Stomach (tissue), 9 donors: ENCODE measurements around the gene EBLN1. TPM values are rescaled to one million over a fixed set of nuclear protein-coding genes. Genes with fewer than 3 reads are reported as not detected.

Experiments
- DNase-seq, 2 donors: peaks; one replicate each; pipeline versions ENCODE4 v3.0.0 to v3.0.0-alpha.2; 2013 to 2019
- H3K27ac ChIP-seq, 5 donors: fragments of 200-600 bp in 4 of 5; sonication (generic) in 4 of 5; one replicate each; pipeline ENCODE4 v1.5.1; 2013 to 2019; ENCODE audit warnings: mild to moderate bottlenecking in 1 of 5, moderate library complexity in 1 of 5
- H3K27me3 ChIP-seq, 3 donors: fragments of 200-600 bp; sonication (generic); one replicate each; pipeline ENCODE4 v1.5.1; 2017 to 2019; ENCODE audit warnings: mixed run types in 1 of 3
- H3K36me3 ChIP-seq, 4 donors: fragments of 200-600 bp; sonication (generic); 1 replicate in 3 of 4; 2 replicates in 1 of 4; pipeline ENCODE4 v1.5.1; 2016 to 2019
- H3K4me1 ChIP-seq, 4 donors: fragments of 200-600 bp; sonication (generic); one replicate each; pipeline ENCODE4 v1.5.1; 2016 to 2019
- H3K4me3 ChIP-seq, 4 donors: fragments of 200-600 bp; sonication (generic) in 3 of 4; one replicate each; pipeline ENCODE4 v1.5.1; 2016 to 2019; ENCODE audit warnings: mild to moderate bottlenecking in 1 of 4
- H3K9me3 ChIP-seq, 4 donors: fragments of 200-600 bp; sonication (generic); one replicate each; pipeline ENCODE4 v1.5.1; 2016 to 2019
- CTCF ChIP-seq, 7 experiments: fragments of 450-650 bp in 4 of 7; fragments of 200-600 bp in 3 of 7; sonication (generic) in 3 of 7; IDR thresholded peaks; one replicate each; pipeline ENCODE4 v1.5.1; 2016 to 2019; ENCODE audit warnings: antibody characterized with exemption in 7 of 7, control low read depth in 2 of 7, mild to moderate bottlenecking in 1 of 7
- EP300 ChIP-seq: sonication (generic); formaldehyde crosslinking; IDR thresholded peaks from one replicate; pipeline ENCODE4 v1.6.1; 2017; ENCODE audit warnings: antibody characterized with exemption
- POLR2A ChIP-seq, 4 donors: fragments of 450-650 bp; IDR thresholded peaks; one replicate each; pipeline ENCODE4 v1.6.1; 2016; ENCODE audit warnings: antibody characterized with exemption in 4 of 4, control low read depth in 2 of 4, mild to moderate bottlenecking in 1 of 4, moderate library complexity in 1 of 4
- POLR2AphosphoS5 ChIP-seq, 3 donors: sonication (generic); formaldehyde crosslinking; IDR thresholded peaks; one replicate each; pipeline ENCODE4 v1.6.1; 2016; ENCODE audit warnings: antibody characterized with exemption in 3 of 3
- WGBS, 5 donors: extraction: QIAGEN DNeasy Blood & Tissue Kit in 3 of 5; methylation state at CpG; one replicate each; pipeline versions ENCODE4 v1.1.5 to v1.1.7; 2013 to 2018; 5-methylcytosine and 5-hydroxymethylcytosine counted together
- intact Hi-C: fragments of 100-400 bp; cut with DNase I; formaldehyde crosslinking; loops from one replicate; pipeline ENCODE4 v1.15.1; 2023; ENCODE audit warnings: low total_unique reads
- polyA plus RNA-seq, 3 donors: library from polyadenylated mRNA; stranded (reverse); fragments of 200-250 nt; gene quantifications; one replicate each; pipeline ENCODE4 v1.2.3, GENCODE V29; 2013
- total RNA-seq, 5 donors: library from RNA; depleted of rRNA; stranded (reverse); fragments of >200 nt; gene quantifications; one replicate each; pipeline versions ENCODE4 v1.1.0 to v1.2.3, GENCODE V29; 2014 to 2016
- donor health status: healthy with polysubstance abuse.
- donor health status: Bipolar disorder and iron deficiency.
- donor health status: healthy.

Gene EBLN1
- total and polyA plus RNA-seq, 8 donors = not detected

DNA sequence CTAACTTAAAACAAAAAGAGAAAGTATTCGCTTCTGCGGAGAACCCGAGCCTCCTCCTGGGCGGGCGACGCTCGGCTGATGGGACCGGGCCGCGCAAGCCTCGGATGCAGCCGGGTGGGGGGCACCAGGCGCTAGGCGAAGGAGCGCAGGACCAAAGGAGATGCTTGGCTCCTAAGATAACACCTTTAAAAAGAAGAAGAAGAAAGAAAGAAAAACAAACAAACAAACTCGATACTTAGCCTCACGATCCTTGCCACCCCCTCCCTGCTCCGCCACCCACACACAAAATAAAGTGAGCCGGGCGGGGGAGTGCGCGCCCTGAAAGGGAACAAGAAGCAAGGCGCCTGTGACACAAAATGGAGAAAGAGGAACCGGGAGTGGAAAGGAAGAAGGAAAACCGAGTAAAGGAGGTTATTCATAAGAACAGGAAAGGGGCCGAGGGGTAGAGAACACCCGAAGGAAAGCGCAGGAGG, 34.0 kb upstream of the EBLN1 start:
- intact Hi-C loops = no loop called here

GRCh38 chr10:22250897-22251660, 33.3 kb upstream of the EBLN1 start:
- intact Hi-C loops = no loop called here
- TF ChIP-seq POLR2A (IDR thresholded peaks at IDR 0.05) (no peak), EP300 (no peak), CTCF (IDR thresholded peaks at IDR 0.05) (no peak), POLR2AphosphoS5 (IDR thresholded peaks at IDR 0.05) (no peak)
- 12 to 20% (median 16%) methylated on average over 13 of the region's 13 CpGs for WGBS, 5 donors
- Histone ChIP-seq H3K9me3 (no peaks in the 10 kb centered on the region), H3K36me3 (no peaks in the 10 kb centered on the region), H3K4me1 (peaks cover 0 to 28% (median 14%) of the 10 kb centered on the region in 4 donors), H3K4me3 (peak overlapping the region; percentile 75 to 89 (median 81)), H3K27ac (peak overlapping the region; percentile 85 to 96 (median 94)), H3K27me3 (peaks cover 0 to 16% (median 14%) of the 10 kb centered on the region in 3 donors)
- DNase-seq = peak in 1 of 2 donors; percentile 47

More for the DNA sequence above, 34.0 kb upstream of the EBLN1 start:
- H3K4me1 ChIP-seq = peaks cover 0 to 28% (median 14%) of the 10 kb centered on the region in 4 donors
- peak overlapping the region; percentile 85 to 96 (median 94) for H3K27ac ChIP-seq
- peak; percentile 49 to 81 for DNase-seq
- 0 to 1% (median 1%) methylated on average over 28 of the region's 28 CpGs for WGBS, 5 donors
- peaks cover 0 to 16% (median 14%) of the 10 kb centered on the region in 3 donors for H3K27me3 ChIP-seq
- no peaks in the 10 kb centered on the region for H3K9me3 ChIP-seq
- H3K4me3 ChIP-seq = peak overlapping the region; percentile 75 to 89 (median 81)
- TF ChIP-seq EP300 (no peak), POLR2AphosphoS5 (IDR thresholded peaks at IDR 0.05) (no peak), CTCF (IDR thresholded peaks at IDR 0.05) (no peak), POLR2A (IDR thresholded peaks at IDR 0.05) (no peak)
- H3K36me3 ChIP-seq = no peaks in the 10 kb centered on the region

GRCh38 chr10:22247636-22248035, 29.8 kb upstream of the EBLN1 start:
- TF ChIP-seq POLR2AphosphoS5 (IDR thresholded peaks at IDR 0.05) (no peak), POLR2A (IDR thresholded peaks at IDR 0.05) (no peak), EP300 (no peak), CTCF (IDR thresholded peaks at IDR 0.05) (no peak)
- intact Hi-C loops = no loop called here
- H3K4me3 ChIP-seq = no peak overlapping the region
- 62 to 71% (median 66%) methylated on average over 2 of the region's 2 CpGs for WGBS, 5 donors
- no peaks in the 10 kb centered on the region for H3K36me3 ChIP-seq
- peaks cover 0 to 4% (median 3%) of the 10 kb centered on the region in 3 donors for H3K27me3 ChIP-seq
- H3K4me1 ChIP-seq = peaks cover 0 to 21% (median 6%) of the 10 kb centered on the region in 4 donors
- H3K27ac ChIP-seq = peak overlapping the region in 2 of 5 donors; percentile 3 to 59
- no peak for DNase-seq
- no peaks in the 10 kb centered on the region for H3K9me3 ChIP-seq

- WGBS, 5 donors = 44 to 55% (median 48%) methylated on average over 3 of the region's 3 CpGs
- Histone ChIP-seq H3K9me3 (no peaks in the 10 kb centered on the region), H3K36me3 (no peaks in the 10 kb centered on the region), H3K27ac (peak overlapping the region in 2 of 5 donors; percentile 3 to 59), H3K4me3 (no peak overlapping the region), H3K4me1 (peaks cover 0 to 20% (median 3%) of the 10 kb centered on the region in 4 donors), H3K27me3 (no peaks in the 10 kb centered on the region)
- peak in 1 of 2 donors; percentile 36 for DNase-seq
- intact Hi-C loops = no loop called here
- TF ChIP-seq CTCF (IDR thresholded peaks at IDR 0.05) (no peak), EP300 (no peak), POLR2AphosphoS5 (IDR thresholded peaks at IDR 0.05) (no peak), POLR2A (IDR thresholded peaks at IDR 0.05) (no peak)
These were observed 29.0 kb upstream of the EBLN1 start for GRCh38 chr10:22246680-22247391.
